ENCODE measurements around the gene SMKR1.

The SMKR1 gene

DNA sequence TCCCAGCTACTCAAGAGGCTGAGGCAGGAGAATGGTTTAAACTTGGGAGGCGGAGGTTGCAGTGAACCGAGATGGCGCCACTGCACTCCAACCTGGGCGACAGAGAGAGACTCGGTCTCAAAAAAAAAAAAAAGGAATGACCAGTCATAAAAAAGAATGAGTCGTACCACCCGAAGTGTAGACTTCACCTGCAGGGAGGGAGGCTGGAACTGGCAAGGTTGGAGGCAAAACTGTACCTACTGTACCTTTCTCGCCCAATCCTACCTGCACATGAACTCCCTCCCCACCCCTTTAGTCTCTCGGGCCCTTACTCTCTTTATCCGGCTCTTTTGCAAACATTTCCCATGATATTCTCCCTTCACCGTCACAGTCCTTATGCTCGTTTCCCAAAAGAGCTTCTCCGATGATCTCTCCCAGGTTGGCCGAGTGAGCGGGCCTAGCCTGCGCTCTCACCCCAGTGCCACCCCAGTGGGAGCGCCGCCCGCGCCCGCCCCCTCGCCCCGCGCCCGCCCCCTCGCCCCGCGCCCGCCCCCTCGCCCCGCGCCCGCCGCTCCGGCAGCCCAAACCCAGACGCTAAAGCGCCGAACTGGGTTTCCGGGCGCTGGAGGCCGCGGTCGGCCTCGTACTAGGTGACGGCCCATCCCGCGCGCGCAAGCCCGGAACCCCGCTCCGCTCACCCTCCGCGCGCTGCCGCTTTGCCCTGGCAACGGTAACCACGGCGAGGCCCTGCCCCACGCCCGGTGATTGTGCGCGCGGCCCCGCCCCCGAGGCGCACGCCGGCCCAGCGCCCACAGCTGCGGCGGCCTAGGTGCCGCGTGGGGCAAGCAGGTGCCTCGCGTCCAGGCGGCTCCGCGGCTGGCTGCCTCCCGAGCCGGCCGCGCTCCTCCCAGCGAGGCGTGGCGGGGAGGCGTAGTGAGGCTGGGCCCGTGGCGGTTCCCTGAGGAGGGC, at the start of gene SMKR1:
Gene SMKR1, plus strand, starts transcription at position 772 of the 948 bp plus-strand sequence. CDS start 294 bp downstream, outside the sequence.
- Histone ChIP-seq H3K9me3 (no peaks in the 10 kb centered on the region), H3K4me2 (peak within 1 kb of the TSS; percentile 98), H3K4me1 (peaks cover 30% of the 10 kb centered on the region), H3K4me3 (peak within 1 kb of the TSS; percentile 72), H3K36me3 (no peaks in the 10 kb centered on the region), H4K20me1 (no peaks in the 10 kb centered on the region), H3K27ac (peak within 1 kb of the TSS; percentile 68), H3K27me3 (no peaks in the 10 kb centered on the region), H3K9ac (peak within 1 kb of the TSS; percentile 75)
- no peak for TF ChIP-seq Cebpa-rat (IDR thresholded peaks at IDR 0.05)

DNA sequence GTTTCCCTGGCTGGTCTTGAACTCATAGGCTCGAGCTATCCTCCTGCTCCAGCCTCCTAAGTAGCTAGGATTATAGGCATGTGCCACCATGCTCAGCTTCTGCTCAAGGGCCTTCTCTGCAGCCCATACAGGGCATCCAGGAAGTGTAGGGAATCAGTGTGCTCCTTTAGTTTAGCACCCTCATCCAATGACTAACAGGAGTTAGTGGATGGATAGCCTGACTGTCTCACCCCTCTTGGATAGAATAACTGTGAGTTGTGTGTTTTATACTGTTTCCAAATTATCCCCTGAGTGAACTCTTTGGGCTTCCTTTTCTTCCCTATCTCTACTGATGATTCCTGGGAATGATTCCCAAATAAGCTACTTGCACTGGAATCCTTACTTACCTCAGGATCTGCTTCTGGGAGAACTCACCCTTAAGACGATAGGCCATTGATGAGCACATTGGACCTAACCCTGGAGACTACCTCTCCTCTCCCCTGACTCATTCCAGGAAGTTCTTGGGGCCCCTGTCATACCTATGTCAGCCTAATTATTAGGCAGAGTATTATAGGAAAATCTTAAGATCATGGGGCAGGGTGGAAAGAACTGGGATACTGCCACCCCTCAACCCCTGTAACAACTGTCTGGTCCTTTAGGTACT, 49.6 kb upstream of the SMKR1 start:
- H3K9ac ChIP-seq = no peak overlapping the region
- no peak overlapping the region for H3K4me2 ChIP-seq
- no peaks in the 10 kb centered on the region for H4K20me1 ChIP-seq
- no peak for TF ChIP-seq Cebpa-rat (IDR thresholded peaks at IDR 0.05)
- no peaks in the 10 kb centered on the region for H3K27me3 ChIP-seq
- no peaks in the 10 kb centered on the region for H3K4me1 ChIP-seq
- H3K9me3 ChIP-seq = peaks cover 17% of the 10 kb centered on the region
- no peak overlapping the region for H3K4me3 ChIP-seq
- no peak overlapping the region for H3K27ac ChIP-seq
- 0 out of 2 replicates have a peak, but pooled peaks cover 5% of the 10 kb centered on the region for H3K36me3 ChIP-seq

- H4K20me1 ChIP-seq = no peaks in the 10 kb centered on the region
- H3K9me3 ChIP-seq = peaks cover 8% of the 10 kb centered on the region
- no peak overlapping the region for H3K27ac ChIP-seq
- no peak for TF ChIP-seq Cebpa-rat (IDR thresholded peaks at IDR 0.05)
- H3K36me3 ChIP-seq = 0 out of 2 replicates have a peak, but pooled peaks cover 5% of the 10 kb centered on the region
- H3K4me1 ChIP-seq = no peaks in the 10 kb centered on the region
- no peak overlapping the region for H3K9ac ChIP-seq
- no peak overlapping the region for H3K4me2 ChIP-seq
- H3K27me3 ChIP-seq = no peaks in the 10 kb centered on the region
- no peak overlapping the region for H3K4me3 ChIP-seq
Observed at GRCh38 chr7:129453510-129454248, 48.7 kb upstream of the SMKR1 start.

- TF ChIP-seq Cebpa-rat (IDR thresholded peaks at IDR 0.05) = no peak
Observed at GRCh38 chr7:129454249-129454551, 48.1 kb upstream of the SMKR1 start.

GRCh38 chr7:129456421-129456820, 45.9 kb upstream of the SMKR1 start:
- H3K4me1 ChIP-seq = no peaks in the 10 kb centered on the region
- no peak for TF ChIP-seq Cebpa-rat (IDR thresholded peaks at IDR 0.05)
- no peak overlapping the region for H3K27ac ChIP-seq
- no peaks in the 10 kb centered on the region for H3K9me3 ChIP-seq
- H3K27me3 ChIP-seq = no peaks in the 10 kb centered on the region
- no peak overlapping the region for H3K9ac ChIP-seq
- H3K36me3 ChIP-seq = 0 out of 2 replicates have a peak, but pooled peaks cover 5% of the 10 kb centered on the region
- H4K20me1 ChIP-seq = no peaks in the 10 kb centered on the region
- H3K4me2 ChIP-seq = no peak overlapping the region
- H3K4me3 ChIP-seq = no peak overlapping the region

More at GRCh38 chr7:129454249-129454551, 48.1 kb upstream of the SMKR1 start:
- Histone ChIP-seq H3K9me3 (peaks cover 3% of the 10 kb centered on the region), H3K9ac (no peak overlapping the region), H3K4me2 (no peak overlapping the region), H3K27ac (no peak overlapping the region), H3K4me3 (no peak overlapping the region), H3K36me3 (0 out of 2 replicates have a peak, but pooled peaks cover 5% of the 10 kb centered on the region), H3K4me1 (no peaks in the 10 kb centered on the region), H4K20me1 (no peaks in the 10 kb centered on the region), H3K27me3 (no peaks in the 10 kb centered on the region)

DNA sequence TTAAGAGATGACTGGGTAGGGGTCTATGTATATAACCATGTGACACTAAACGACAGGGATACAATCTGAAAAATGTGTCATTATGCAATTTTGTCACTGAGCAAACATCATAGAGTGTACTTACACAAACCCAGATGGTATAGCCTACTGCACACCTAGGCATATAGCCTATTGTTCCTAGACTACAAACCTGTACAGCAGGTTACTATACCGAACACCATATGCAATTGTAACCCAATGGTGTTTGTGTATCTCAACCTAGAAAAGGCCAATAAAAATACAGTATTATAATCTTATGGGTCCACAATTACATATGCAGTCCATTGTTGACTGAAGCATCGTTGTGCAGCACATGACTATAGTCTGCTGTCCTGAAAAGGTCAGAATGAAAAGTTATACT, 45.2 kb upstream of the SMKR1 start:
- Histone ChIP-seq H3K4me3 (no peak overlapping the region), H3K27me3 (no peaks in the 10 kb centered on the region), H3K27ac (no peak overlapping the region), H3K4me1 (no peaks in the 10 kb centered on the region), H3K9me3 (no peaks in the 10 kb centered on the region), H3K4me2 (no peak overlapping the region), H4K20me1 (no peaks in the 10 kb centered on the region), H3K9ac (no peak overlapping the region), H3K36me3 (0 out of 2 replicates have a peak, but pooled peaks cover 5% of the 10 kb centered on the region)
- no peak for TF ChIP-seq Cebpa-rat (IDR thresholded peaks at IDR 0.05)

- 0 out of 2 replicates have a peak, but pooled peaks cover 5% of the 10 kb centered on the region for H3K36me3 ChIP-seq
- H3K4me3 ChIP-seq = no peak overlapping the region
- H3K4me1 ChIP-seq = no peaks in the 10 kb centered on the region
- no peaks in the 10 kb centered on the region for H3K27me3 ChIP-seq
- H3K9me3 ChIP-seq = no peaks in the 10 kb centered on the region
- no peaks in the 10 kb centered on the region for H4K20me1 ChIP-seq
- no peak overlapping the region for H3K4me2 ChIP-seq
- TF ChIP-seq Cebpa-rat (IDR thresholded peaks at IDR 0.05) = no peak
- no peak overlapping the region for H3K27ac ChIP-seq
- no peak overlapping the region for H3K9ac ChIP-seq
Observed at GRCh38 chr7:129458171-129458570, 44.2 kb upstream of the SMKR1 start.

- Histone ChIP-seq H3K9ac (no peak overlapping the region), H3K27me3 (no peaks in the 10 kb centered on the region), H3K27ac (no peak overlapping the region), H3K4me3 (no peak overlapping the region), H3K4me1 (no peaks in the 10 kb centered on the region), H3K36me3 (no peaks in the 10 kb centered on the region), H3K4me2 (no peak overlapping the region), H3K9me3 (no peaks in the 10 kb centered on the region), H4K20me1 (no peaks in the 10 kb centered on the region)
- TF ChIP-seq Cebpa-rat (IDR thresholded peaks at IDR 0.05) = no peak
Observed at GRCh38 chr7:129461809-129462208, 40.5 kb upstream of the SMKR1 start.

DNA sequence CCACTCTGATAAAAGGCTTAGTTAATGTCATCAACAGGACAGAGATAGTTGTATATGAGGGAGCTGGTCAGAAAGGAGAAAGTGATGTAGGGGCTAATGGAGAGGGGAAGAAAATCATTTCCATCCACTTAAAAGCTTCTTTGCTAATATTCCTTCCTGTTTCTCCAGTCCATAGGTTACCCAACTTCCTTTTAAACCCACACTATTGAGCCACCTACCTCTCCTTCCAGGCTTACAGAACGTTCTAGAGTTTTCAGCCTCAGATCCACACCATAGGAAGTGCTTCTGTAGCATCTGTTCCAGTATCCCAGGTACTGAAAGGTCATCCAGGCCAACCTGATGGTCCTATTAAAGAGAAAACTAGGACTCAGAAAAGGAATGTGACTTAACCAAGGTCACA, 39.9 kb upstream of the SMKR1 start:
- Histone ChIP-seq H3K36me3 (no peaks in the 10 kb centered on the region), H3K27ac (no peak overlapping the region), H4K20me1 (no peaks in the 10 kb centered on the region), H3K4me2 (no peak overlapping the region), H3K4me1 (no peaks in the 10 kb centered on the region), H3K4me3 (no peak overlapping the region), H3K9ac (no peak overlapping the region), H3K9me3 (no peaks in the 10 kb centered on the region), H3K27me3 (no peaks in the 10 kb centered on the region)
- TF ChIP-seq Cebpa-rat (IDR thresholded peaks at IDR 0.05) = no peak
